Activated CD4-positive, alpha-beta T cell treated with anti-CD3 and anti-CD28 coated beads, Interleukin-10, Interleukin-2, amounts not matched to agents 100 ng/mL and 50 ng/mL, durations not matched to agents 16 hours and 8 hours (primary cell): Measurements from ENCODE around the gene NXT2.
"Not testable (repeated sequence)": the region's sequence is repeated elsewhere in the genome, so short reads cannot be mapped to it uniquely, and the experiment has no call there.

Experiments
- DNase-seq: peaks from one replicate; pipeline ENCODE4 v3.0.0-alpha.2; 2020

Gene NXT2

DNA sequence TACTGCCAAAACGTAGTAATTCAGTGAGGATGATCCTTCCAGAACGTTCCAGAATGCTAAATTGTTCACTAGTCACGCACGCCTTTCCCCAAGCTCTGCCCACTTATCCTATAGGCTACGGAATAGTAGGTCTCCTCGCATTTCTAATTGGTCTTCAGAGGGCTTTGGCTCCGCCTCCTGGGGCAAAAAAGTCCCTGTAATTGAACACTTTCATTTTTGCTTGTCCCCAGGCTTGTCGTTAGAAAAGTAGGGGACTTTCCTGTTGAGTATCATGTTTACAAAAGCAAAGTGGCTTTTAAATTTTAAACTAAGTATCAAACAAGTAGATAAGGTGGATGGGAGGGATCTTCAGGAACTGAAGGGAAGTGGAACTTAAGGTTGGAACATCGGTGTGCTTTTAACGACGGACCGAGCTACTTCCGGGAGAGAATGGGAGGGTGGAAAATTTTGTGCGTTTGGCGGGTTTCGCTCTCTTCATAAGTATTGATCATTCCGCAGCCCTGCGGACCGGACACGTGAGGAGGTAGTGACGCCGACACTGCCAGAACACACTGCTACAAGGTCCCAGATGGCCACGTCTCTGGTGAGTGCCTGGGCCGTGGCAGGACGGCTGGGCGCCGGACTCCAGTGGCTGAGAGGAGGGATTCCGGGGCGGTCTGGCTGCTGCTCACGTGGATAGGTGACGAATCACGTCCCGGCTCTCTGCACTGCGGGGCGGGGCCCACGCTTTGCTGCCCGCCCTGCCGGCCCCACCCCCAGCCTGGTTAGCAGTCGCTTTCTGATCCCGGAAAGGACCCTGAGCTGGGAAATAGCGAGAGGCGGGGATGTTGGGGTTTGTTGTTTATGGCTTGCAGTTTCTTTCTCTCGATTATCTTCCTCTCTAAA is at the start of gene NXT2:
TSS of gene NXT2 (plus strand) at position 406 of the 885 bp plus-strand sequence. CDS start at position 569, 163 bp downstream.
- peak; percentile 90 for DNase-seq

DNA sequence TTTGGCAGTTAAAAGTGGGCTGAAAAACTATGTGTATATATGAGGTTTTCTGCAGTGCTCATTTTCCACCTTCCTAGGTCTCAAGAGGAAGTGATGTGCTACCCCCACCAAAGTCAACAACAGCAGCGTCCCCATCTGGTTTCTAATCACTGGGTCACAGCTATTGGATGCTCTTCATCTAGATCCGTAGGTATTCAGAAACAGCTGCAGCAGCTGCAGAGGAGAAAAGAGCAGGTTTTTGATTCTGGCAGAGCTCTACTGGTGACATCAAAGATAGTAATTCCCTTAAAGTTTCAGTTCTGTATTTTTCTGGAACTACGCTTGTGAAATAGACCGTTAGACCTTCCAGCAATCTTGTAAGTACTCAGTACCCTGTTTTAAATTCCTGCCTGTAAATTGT is 49.0 kb upstream of the NXT2 start:
- no peak for DNase-seq

DNA sequence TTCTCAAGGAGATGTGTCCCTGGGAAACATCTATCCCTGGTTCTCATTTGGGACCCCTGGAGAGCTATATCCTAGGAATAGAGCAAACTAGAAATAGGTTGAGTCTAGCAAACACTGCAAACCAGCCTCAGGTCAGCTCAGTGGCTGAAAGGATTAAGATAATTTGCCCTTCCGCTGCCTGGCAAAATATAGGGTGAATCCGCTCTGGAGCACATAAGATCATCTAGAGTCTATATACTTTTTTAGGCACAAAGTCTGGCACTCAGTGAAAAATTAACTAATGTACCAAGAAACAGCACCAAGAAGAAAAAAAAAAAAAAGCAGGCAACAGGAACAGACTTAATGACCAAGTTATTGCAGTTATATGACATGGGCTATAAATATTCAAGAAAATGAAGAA is 47.5 kb upstream of the NXT2 start:
- DNase-seq, result no peak

DNA sequence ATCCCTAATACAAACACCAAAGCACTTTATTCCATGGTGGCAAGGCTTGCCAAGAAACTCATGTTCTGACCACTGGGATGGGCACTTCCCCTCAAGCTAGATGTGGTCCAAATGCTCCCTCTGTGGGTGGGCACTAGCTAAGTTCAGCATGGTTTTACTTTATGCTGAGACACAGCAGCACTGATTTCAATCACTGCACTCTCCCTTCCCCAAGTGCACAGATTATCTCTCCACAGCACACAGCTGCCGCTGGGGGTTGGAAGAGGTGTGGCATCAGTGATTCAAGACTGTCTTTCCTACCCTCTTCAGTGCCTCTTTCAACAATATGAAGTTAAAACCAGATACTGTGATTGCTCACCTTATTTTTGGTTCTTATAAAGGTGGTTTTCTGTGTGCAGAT is 38.2 kb upstream of the NXT2 start:
- DNase-seq, result no peak

DNA sequence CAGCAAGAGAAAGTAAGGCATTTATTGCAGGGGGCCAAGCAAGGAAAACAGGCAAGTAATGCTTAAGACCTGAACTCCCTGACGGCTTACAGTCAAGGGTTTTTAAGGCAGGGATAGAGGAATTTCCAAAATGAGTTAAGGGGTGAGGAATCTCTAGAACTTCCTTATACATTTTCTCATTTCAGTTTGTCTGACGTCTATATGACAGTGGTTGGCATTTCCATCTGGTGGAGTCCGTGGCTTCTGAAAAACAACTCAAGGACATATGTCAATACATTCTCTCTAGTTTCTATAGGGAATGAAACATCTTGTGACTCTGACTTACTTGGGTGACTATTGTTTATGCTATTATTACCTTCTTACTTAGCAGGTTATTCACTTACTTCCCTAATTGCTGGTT is 35.5 kb upstream of the NXT2 start:
- no peak for DNase-seq

DNA sequence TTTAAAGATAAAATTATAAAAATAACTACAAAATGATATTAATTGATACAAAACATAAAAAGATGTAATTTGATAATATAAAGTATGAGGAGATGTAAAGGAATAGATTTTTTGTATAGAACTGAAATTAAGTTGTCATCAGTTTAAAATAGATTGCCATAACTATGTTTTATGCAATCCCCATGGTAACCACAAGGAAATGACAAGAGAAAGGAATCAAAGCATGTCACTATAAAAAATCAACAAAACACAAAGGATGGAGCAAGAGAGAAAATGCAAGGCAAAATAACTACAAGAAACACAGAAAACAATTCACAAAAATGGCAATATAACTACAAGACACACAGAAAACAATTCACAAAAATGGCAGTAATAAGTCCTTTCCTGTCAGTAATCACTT is 27.7 kb upstream of the NXT2 start:
- no peak for DNase-seq

DNA sequence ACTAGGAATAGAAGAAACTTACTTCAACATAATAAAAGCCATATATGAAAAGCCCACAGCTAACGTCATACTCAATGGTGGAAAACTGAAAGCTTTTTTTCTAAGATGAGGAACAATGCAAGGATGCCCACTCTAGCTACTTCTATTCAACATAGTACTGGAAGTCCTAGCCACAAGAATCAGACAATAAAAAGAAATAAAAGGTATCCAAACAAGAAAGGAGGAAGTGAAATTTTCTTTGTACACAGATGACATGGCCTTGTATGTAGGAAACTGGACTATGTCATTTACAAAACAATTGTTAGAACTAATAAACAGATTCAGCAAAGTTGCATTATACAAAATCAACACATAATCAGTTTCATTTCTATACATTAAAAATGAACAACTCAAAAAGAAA is 25.5 kb upstream of the NXT2 start:
- no peak for DNase-seq

DNA sequence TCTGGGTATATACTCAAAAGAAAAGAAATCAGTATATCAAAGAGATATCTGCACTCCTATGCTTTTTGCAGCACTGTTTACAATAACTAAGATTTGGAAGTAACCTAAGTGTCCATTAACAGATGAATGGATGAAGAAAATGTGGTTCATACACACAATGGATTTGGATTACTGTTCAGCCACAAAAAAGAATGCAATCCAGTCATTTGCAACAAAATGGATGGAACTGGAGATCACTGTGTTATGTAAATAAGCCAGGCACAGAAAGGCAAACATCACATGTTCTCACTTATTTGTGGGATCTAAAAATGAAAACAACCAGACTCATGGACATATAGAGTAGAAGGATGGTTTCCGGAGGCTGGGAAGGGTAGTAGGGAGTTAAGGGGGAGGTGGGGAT is 17.6 kb upstream of the NXT2 start:
- DNase-seq, result no peak

DNA sequence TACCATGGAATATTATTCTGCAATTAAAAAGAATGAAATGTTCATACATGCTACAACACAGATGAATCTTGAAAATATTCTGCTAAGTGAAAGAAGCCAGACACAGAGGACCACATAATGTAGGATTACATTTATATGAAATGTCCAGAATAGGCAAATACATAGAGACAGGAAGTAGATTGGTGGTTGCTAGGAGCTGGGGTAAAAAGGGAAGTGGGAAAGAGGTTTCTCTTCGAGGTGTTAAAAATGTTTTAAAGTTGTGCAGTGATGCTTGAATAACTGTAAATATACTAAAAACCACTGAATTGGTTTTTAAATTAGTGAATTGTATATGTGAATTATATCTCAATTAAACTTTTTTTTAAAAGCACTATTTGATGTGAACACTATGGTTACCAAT is 3.6 kb upstream of the NXT2 start:
- no peak for DNase-seq

DNA sequence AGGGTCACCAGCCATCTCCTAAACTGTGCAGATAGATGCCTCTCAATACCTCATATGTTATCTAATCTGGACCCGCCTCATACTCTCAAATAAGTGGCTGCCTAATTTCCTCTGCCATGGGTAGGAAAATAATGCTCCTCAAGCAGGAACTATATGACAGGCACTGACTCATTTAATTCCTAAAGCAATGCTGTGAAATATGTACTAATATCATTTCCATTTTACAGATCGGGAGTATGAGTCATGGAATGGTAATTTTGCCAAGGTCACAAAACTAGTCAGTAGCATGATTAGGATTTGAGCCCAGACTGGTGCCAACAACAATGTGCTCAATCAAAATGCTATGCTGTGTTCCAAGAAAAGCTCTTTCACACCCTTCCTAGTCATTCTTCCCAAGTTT is 3.0 kb upstream of the NXT2 start:
- DNase-seq, result peak; percentile 28

DNA sequence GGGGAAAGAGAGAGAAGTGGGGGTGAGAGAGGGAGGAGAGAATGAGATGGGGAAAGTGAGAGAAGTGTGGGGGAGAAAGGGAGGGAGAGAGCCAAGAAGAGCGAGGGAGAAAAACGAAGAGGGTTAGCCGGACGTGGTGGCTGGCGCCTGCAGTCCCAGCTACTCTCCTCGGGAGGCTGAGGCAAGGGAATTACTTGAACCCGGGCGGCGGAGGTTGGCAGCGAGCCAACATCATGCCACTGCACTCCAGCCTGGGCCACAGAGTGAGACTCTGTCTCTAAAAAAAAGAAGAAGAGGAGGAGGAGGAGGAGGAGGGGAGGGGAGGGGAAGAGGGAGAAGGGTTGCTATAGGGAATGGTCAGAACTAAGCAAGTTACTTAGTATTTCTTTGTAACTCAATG is 1.7 kb upstream of the NXT2 start:
- DNase-seq, result no peak

DNA sequence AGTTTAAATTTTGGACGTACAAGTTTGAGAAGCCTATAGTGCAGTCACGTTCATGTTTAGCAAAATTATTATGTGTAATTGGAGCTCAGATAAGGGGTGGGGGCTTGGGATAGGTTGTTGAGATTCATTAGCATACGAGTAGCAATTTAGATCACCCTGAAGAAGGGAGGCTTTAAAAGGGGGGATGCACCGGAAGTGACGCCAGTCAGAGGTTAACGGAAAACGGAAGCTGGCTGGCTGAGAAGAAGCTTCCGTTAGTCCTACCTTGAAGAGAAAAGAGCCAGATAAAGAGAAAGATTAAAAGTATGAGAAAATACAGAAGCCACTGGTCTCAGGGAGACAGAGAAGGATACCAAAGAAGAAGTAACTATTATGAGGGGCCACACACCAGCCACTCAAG is 1.1 kb upstream of the NXT2 start:
- DNase-seq, result no peak

DNA sequence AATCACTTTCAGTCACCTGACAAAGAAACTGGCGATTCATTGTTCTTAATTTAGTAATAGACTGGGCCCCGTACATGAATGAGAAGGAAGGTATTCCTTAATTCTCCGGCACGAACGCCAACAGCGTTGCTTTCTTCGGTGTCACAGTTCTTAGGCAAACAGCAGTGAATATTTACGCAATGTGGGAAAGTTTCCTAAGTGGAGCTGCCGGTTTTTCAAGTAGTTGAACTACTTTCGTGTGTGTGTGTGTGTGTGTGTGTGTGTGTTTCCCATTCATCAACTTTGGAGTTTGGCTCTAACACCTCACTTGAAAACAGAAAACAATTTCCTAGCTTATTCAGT is 651 bp downstream of the NXT2 start:
- DNase-seq, result no peak

DNA sequence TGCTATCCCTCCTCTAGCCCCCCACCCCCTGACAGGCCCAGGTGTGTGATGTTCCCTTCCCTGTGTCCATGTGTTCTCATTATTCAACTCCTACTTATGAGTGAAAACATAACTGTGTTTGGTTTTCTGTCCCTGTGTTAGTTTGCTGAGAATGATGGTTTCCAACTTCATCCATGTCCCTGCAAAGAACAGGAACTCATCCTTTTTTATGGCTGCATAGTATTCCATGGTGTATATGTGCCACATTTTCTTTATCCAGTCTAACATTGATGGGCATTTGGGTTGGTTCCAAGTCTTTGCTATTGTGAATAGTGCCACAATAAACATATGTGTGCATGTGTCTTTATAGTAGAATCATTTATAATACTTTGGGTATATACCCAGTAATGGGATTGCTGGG is 2.4 kb downstream of the NXT2 start:
- not testable (repeated sequence) for DNase-seq

DNA sequence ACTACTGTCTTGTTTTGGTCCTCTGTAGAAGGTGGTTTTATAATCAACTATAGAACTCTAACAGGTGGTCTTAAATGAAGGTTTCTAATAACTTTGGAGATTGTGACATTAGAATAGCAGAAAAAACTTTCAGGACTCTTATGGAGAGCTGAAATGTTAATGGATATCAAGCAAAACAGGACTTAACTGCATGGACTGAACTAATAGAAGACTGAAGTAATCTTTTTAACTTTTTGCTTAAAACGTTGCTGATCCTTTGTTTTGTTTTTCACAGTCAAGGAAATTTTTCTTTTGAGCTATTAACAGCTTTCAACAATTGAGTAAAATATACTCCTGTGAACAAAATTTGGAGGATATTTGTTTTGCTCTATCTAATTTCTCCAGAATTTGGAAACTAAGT is 17.2 kb downstream of the NXT2 start:
- no peak for DNase-seq

DNA sequence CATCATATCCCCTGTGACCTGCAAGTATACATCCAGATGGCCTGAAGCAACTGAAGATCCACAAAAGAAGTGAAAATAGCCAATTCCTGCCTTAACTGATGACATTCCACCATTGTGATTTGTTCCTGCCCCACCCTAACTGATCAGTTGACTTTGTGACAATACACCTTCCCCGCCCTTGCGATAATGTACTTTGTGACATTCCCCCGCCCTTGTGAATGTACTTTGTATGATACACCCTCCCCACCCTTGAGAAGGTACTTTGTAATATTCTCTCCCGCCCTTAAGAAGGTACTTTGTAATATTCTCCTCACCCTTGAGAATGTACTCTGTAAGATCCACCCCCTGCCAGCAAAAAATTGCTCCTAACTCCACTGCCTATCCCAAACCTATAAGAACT is 39.4 kb downstream of the NXT2 start:
- not testable (repeated sequence) for DNase-seq

DNA sequence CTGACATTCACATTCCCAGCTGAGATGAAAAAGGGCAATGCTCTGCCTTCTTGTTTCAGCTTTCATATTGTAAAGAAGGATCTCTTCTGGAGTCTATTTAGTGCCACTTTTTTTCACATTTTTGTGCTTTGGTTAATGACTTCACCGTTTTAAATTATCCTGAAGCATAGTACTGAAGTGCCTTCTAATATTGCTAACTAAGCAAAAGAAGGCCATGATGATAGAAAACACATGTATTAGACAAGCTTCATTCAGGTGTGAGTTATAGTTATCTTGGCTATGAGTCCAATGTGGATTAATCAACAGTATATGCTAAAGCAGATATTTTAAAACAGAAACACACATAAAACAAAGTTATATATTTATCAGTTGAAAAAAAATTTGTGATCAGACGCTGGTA is 40.4 kb downstream of the NXT2 start:
- DNase-seq, result no peak

DNA sequence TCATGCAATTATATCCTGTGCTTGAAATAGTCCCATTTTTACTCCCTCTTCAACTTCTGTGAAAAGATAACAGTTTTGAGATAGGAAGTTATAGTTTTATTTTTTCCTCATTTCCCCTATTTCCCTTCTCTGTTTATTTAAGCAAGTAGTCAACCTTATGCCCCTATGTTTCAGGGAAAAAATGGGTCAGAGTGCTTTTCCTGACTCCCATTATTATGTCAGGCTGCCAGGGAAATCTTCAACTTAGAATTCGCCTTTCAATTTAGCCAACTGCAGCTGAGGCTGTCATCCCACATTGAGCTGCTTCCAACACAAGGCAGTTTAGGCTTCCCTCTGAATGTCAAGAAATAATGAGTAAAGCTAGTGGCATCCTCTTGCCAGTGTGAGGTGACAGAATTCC is 42.3 kb downstream of the NXT2 start:
- no peak for DNase-seq

DNA sequence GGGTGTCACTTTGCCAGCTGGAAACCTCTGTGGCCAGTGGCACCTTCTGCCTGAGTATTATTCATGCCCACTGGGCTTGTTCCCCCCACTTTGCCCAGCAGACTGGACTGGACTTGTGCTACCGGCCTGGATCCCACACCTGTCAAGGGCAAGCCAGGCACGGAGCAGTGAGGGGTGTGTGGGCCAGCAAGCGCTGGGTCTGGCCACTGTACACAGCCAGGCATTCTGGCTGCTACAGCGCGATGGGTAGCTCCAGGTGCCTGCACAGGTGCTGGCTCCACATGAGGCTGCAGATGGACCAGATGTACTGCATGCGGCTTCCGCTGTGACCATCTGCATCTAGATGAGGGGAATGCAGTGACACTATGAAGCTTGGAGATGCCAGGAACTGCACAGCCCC is 48.8 kb downstream of the NXT2 start:
- no peak for DNase-seq

DNA sequence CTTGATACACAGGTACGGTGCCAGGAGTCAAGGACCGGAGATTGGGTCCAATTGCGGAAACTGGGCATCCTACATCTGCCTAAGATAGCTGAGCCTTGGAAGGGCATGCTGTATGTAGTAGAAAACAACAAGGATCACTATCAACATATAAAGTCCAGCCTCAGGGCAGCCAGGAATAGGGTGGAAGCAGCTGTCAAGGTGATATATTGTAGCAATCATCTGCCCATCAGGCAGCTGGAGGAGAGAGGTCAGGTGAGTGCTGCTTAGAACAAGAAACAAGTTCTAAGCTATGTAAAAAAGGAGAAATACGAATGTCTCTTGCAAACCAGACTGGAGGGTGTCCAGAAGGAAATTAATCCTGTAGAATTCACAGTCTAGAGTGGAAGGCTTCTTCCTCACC is 53.5 kb downstream of the NXT2 start:
- DNase-seq, result no peak
